Stimulated activated CD4-positive, alpha-beta T cell treated with anti-CD3 and anti-CD28 coated beads, Interleukin-2, amount 100 ng/mL, for 48 hours (primary cell): ENCODE results near the gene GPRC6A.
"Not testable (repeated sequence)": the region's sequence is repeated elsewhere in the genome, so short reads cannot be mapped to it uniquely, and the experiment has no call there.

Source experiments
- DNase-seq, 2 donors: peaks; one replicate each; pipeline ENCODE4 v3.0.0-alpha.2; 2020

Gene GPRC6A, protein sequence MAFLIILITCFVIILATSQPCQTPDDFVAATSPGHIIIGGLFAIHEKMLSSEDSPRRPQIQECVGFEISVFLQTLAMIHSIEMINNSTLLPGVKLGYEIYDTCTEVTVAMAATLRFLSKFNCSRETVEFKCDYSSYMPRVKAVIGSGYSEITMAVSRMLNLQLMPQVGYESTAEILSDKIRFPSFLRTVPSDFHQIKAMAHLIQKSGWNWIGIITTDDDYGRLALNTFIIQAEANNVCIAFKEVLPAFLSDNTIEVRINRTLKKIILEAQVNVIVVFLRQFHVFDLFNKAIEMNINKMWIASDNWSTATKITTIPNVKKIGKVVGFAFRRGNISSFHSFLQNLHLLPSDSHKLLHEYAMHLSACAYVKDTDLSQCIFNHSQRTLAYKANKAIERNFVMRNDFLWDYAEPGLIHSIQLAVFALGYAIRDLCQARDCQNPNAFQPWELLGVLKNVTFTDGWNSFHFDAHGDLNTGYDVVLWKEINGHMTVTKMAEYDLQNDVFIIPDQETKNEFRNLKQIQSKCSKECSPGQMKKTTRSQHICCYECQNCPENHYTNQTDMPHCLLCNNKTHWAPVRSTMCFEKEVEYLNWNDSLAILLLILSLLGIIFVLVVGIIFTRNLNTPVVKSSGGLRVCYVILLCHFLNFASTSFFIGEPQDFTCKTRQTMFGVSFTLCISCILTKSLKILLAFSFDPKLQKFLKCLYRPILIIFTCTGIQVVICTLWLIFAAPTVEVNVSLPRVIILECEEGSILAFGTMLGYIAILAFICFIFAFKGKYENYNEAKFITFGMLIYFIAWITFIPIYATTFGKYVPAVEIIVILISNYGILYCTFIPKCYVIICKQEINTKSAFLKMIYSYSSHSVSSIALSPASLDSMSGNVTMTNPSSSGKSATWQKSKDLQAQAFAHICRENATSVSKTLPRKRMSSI

GRCh38 chr6:116828983-116829382, at the start of gene GPRC6A:
TSS of gene GPRC6A (minus strand) at chr6:116829083. CDS start at chr6:116829013, 70 bp downstream.
- DNase-seq = no peak

DNA sequence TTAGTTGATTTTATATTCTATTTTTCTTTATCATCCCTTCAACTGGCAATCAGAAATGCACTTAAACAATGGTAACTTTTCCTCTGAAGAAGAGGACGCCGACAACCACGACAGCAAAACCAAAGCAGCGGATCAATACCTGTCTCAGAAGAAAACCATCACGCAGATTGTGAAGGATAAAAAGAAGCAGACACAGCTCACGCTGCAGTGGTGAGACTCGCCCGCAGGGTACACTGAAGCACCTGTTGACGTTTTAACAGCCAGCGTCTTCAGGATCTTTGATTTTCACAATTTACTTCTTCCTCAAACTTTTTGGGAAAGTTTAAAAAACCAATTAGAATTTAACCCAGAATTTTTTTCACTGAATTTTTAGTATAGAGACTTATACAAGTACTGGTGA, 48.9 kb upstream of the GPRC6A start:
- no peak for DNase-seq

GRCh38 chr6:116876635-116877611, 48.0 kb upstream of the GPRC6A start, which contains the start of gene RFX6:
TSS of gene RFX6 (plus strand) at chr6:116877242. CDS start at chr6:116877276, 34 bp downstream.
- DNase-seq = no peak

DNA sequence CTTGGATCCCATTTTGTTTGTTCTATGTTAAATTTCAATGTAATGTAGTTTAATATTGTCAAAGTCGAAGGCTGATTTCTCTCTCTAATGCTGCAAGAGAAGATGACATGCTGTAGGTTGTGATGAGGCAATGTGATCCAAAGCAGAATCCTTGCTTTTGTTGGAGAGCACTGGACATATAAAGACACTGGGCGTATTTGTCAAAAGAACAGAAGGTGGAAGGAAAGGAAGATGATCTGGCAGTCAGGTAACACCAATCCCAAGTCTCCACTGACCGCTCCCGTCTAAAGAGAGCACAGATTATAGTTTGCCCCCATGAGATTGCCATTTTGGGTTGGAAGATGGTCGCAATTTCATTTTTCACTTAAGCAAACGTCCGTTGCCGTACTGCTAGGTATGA, 47.2 kb upstream of the GPRC6A start:
- no peak for DNase-seq

DNA sequence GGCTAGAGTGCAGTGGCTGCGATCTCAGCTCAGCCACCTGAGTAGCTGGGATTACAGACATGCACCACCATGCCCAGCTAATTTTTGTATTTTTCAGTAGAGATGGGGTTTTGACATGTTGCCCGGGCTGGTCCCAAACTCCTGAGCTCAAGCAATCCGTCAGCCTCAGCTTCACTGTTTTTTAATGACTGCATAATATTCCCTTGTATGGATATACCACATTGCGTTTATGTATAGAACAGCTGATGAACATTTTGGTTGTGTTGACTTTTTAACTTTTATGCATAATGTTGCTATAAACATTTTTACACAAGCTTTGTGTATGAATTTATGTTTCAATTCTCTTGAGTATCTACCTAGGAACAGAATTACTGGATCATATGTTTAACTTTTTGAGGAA, 43.9 kb upstream of the GPRC6A start:
- no peak for DNase-seq

- DNase-seq = no peak
Measured at GRCh38 chr6:116866281-116866871, 37.5 kb upstream of the GPRC6A start.

GRCh38 chr6:116859264-116859663, 30.4 kb upstream of the GPRC6A start:
- no peak for DNase-seq

GRCh38 chr6:116858060-116858459, 29.2 kb upstream of the GPRC6A start:
- DNase-seq = no peak

- DNase-seq = no peak
Measured at GRCh38 chr6:116847227-116847626, 18.3 kb upstream of the GPRC6A start.

- DNase-seq = no peak
Measured at GRCh38 chr6:116842459-116842858, 13.6 kb upstream of the GPRC6A start.

- DNase-seq = no peak
Measured at GRCh38 chr6:116840091-116840490, 11.2 kb upstream of the GPRC6A start.

- DNase-seq = no peak
Measured at GRCh38 chr6:116836606-116837342, 7.9 kb upstream of the GPRC6A start.

GRCh38 chr6:116834526-116834925, 5.6 kb upstream of the GPRC6A start:
- not testable (repeated sequence) for DNase-seq

GRCh38 chr6:116827561-116828240, 1.2 kb downstream of the GPRC6A start:
- no peak for DNase-seq

- not testable (repeated sequence) for DNase-seq
Measured at GRCh38 chr6:116816336-116816735, 12.5 kb downstream of the GPRC6A start.

DNA sequence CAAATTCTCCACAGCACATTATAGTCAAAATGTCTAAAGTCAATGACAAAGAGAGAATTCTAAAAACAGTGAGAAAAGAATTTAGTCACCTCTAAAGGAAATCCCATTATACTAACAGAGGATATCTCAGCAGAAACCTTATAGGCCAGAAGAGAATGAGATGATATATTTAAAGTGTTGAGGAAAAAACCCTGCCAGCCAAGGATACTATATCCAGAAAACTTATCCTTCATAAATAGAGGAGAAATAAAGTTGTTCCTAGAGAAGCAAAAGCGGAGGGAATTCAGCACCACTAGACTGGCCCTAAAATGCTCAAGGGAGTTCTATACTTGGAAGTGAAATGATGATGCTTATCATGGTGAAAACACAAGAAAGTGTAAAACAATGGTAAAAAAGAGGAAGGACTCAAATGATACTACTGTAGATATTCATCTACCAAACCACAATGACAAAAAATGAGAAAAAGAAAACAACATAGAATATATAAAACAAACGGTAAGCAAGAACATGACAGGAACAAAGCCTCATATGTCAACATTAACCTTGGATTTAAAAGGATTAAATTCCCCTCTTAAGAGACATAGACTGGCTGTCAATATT, 16.7 kb downstream of the GPRC6A start:
- no peak for DNase-seq

GRCh38 chr6:116801971-116802370, 26.9 kb downstream of the GPRC6A start:
- DNase-seq = no peak

DNA sequence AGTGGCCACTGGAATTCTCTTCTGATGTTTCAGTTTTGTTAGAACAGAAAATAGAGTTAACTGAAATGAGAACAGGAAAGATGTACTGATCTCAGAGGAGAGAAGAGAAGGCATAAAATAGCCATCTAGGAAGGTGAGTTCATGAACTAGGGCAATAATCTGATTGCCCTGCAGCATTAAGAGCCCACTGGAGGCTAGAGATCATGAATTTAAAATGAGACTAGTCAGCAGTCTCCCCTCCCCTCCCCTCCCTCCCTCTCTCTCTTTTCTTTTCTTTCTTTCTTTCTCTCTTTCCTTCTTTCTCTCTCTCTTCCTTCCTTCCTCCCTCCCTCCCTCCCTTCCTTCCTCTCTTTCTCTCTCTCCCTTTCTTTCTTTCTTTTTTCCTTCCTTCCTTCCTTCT, 28.9 kb downstream of the GPRC6A start:
- no peak for DNase-seq

GRCh38 chr6:116797585-116797984, 31.3 kb downstream of the GPRC6A start:
- no peak for DNase-seq

GRCh38 chr6:116793224-116793623, 35.7 kb downstream of the GPRC6A start:
- no peak for DNase-seq
